GM12801 (cell line): ENCODE data around the gene ATP8B1.

Experiments used
- CTCF ChIP-seq: IDR thresholded peaks from one replicate; pipeline ENCODE4 v1.5.1; 2011; ENCODE audit warnings: control low read depth; ENCODE audit not compliant: insufficient read length; ENCODE audit errors: extremely low read depth

ATP8B1 gene

DNA sequence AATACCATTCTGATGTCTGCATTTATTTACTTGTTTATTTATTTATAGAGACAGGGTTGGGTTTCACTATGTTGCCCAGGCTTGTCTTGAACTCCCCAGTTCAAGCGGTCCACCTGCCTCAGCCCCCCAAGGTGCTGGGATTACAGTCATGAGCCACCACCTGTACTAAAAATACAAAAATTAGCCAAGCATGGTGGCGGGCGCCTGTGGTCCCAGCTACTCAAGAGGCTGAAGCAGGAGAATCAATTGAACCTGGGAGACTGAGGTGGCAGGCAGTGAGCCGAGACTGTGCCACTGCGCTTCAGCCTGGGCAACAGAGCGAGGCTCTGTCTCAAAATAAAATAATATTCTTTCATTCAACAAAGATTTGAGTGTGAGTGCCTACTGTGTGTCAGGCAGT is 2.0 kb upstream of the ATP8B1 start:
- TF ChIP-seq CTCF = no peak

- no peak for TF ChIP-seq CTCF
These were observed 1.4 kb upstream of the ATP8B1 start for GRCh38 chr18:57804557-57804956.

GRCh38 chr18:57802213-57803102 is 657 bp downstream of the ATP8B1 start:
- TF ChIP-seq CTCF = no peak

- TF ChIP-seq CTCF = no peak
These were observed 1.3 kb downstream of the ATP8B1 start for GRCh38 chr18:57801761-57802212.

GRCh38 chr18:57801325-57801724 is 1.8 kb downstream of the ATP8B1 start:
- TF ChIP-seq CTCF = no peak

DNA sequence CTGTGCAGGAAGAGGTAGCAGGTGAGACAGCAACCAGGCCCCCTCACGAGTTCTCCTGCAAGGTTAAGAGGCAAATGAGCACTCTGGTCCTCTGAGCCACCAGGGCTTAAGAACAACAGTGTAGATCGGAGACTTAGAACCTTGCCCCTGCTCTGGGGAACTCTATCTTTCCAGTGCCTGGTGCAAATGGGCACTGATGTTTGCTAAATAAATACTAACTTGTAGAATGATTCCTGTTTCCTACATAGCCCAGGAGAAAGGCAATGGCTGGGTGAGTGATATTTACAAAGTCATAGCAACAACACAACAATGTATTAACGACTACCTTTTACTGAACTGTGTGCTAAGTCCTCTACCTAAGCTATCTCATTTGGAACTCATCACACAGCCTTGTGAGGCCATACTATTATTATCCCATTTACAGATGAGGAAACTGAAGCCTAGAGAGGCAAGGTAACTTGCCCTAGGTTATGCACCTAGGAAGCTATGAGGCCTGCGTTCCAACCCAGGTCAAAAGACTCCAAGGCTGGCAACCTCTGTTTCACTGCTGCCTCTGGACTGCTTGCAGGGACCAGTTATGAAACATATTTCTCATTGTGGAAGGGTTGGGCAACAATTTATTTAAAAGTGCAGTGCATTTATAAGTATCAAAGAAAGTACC is 4.3 kb downstream of the ATP8B1 start:
- no peak for TF ChIP-seq CTCF

- no peak for TF ChIP-seq CTCF
These were observed 5.9 kb downstream of the ATP8B1 start for GRCh38 chr18:57797209-57797651.
